WERI-Rb-1 (cell line): Measurements from ENCODE around the gene MTRR.

Experiments used
- DNase-seq: peaks from one replicate; pipeline ENCODE4 v3.0.0-alpha.2; 2020
- H3K27ac ChIP-seq: fragments of 250-450 bp; sonication (Bioruptor Pico); 2 replicates; pipeline ENCODE4 v1.5.1; 2020; ENCODE audit warnings: mild to moderate bottlenecking, moderate library complexity
- H3K27me3 ChIP-seq: fragments of 250-450 bp; sonication (Bioruptor Pico); 2 replicates; pipeline ENCODE4 v1.5.1; 2021; ENCODE audit warnings: mild to moderate bottlenecking, low read depth, moderate library complexity; ENCODE audit not compliant: insufficient read depth, severe bottlenecking
- H3K36me3 ChIP-seq: fragments of 250-450 bp; sonication (Bioruptor Pico); 2 replicates; pipeline ENCODE4 v1.5.1; 2020; ENCODE audit warnings: mild to moderate bottlenecking, moderate library complexity
- H3K4me3 ChIP-seq: 2 replicates; pipeline ENCODE4 v1.5.1; 2011; ENCODE audit warnings: low read depth, mild to moderate bottlenecking, control low read depth, low read length
- H3K9me3 ChIP-seq: fragments of 250-450 bp; sonication (Bioruptor Pico); 2 replicates; pipeline ENCODE4 v1.5.1; 2021; ENCODE audit warnings: mild to moderate bottlenecking, moderate library complexity; ENCODE audit not compliant: severe bottlenecking
- CTCF ChIP-seq: IDR thresholded peaks from 2 replicates; pipeline ENCODE4 v1.5.1; 2011; ENCODE audit warnings: low read depth, mild to moderate bottlenecking, control low read depth, inconsistent platforms, low read length

Gene MTRR

GRCh38 chr5:7857926-7858632 lies 10.9 kb upstream of the MTRR start:
- H3K4me3 ChIP-seq: no peak overlapping the region
- peaks cover 52% of the 10 kb centered on the region for H3K36me3 ChIP-seq
- H3K27me3 ChIP-seq: no peaks in the 10 kb centered on the region
- TF ChIP-seq CTCF: no peak
- no peak overlapping the region for H3K27ac ChIP-seq
- H3K9me3 ChIP-seq: no peaks in the 10 kb centered on the region
- no peak for DNase-seq

GRCh38 chr5:7866196-7866595 lies 2.8 kb upstream of the MTRR start:
- Histone ChIP-seq H3K4me3 (no peak overlapping the region), H3K27me3 (no peaks in the 10 kb centered on the region), H3K27ac (no peak overlapping the region), H3K9me3 (no peaks in the 10 kb centered on the region), H3K36me3 (peaks cover 72% of the 10 kb centered on the region)
- no peak for TF ChIP-seq CTCF
- DNase-seq: no peak

- TF ChIP-seq CTCF: no peak
- H3K27ac ChIP-seq: no peak overlapping the region
- H3K9me3 ChIP-seq: no peaks in the 10 kb centered on the region
- DNase-seq: no peak
- no peak overlapping the region for H3K4me3 ChIP-seq
- peaks cover 72% of the 10 kb centered on the region for H3K36me3 ChIP-seq
- H3K27me3 ChIP-seq: no peaks in the 10 kb centered on the region
These were observed 1.7 kb upstream of the MTRR start for GRCh38 chr5:7867260-7867659.

GRCh38 chr5:7868427-7868772 lies 548 bp upstream of the MTRR start:
- no peaks in the 10 kb centered on the region for H3K9me3 ChIP-seq
- no peaks in the 10 kb centered on the region for H3K27me3 ChIP-seq
- peaks cover 69% of the 10 kb centered on the region for H3K36me3 ChIP-seq
- H3K27ac ChIP-seq: peak overlapping the region; percentile 85
- no peak for TF ChIP-seq CTCF
- peak overlapping the region; percentile 97 for H3K4me3 ChIP-seq
- no peak for DNase-seq

GRCh38 chr5:7869474-7870136 lies 657 bp downstream of the MTRR start:
- no peak for DNase-seq
- H3K4me3 ChIP-seq: peak overlapping the region; percentile 97
- no peaks in the 10 kb centered on the region for H3K9me3 ChIP-seq
- peaks cover 67% of the 10 kb centered on the region for H3K36me3 ChIP-seq
- H3K27ac ChIP-seq: peak overlapping the region; percentile 85
- TF ChIP-seq CTCF: no peak
- H3K27me3 ChIP-seq: no peaks in the 10 kb centered on the region
